Calu3 (cell line): ENCODE measurements around the gene TMEM161B. TPM values are rescaled to one million over a fixed set of nuclear protein-coding genes. Genes with fewer than 3 reads are reported as not detected.
"Not testable (repeated sequence)": the region's sequence is repeated elsewhere in the genome, so short reads cannot be mapped to it uniquely, and the experiment has no call there.

Experiments used
- BruUV-seq: library from RNA; stranded (reverse); fragments of 400-500 nt; replicated peaks from 2 replicates; lab custom pipeline; 2021; lab: Mats Ljungman, UMichigan
- CTCF ChIA-PET: fragments of 300-600 bp; sonication (Branson Sonifier 250); formaldehyde crosslinking; loops from one replicate; lab custom pipeline; 2022; ENCODE audit warnings: antibody characterized with exemption; lab: Charles Lee
- DNase-seq: peaks from one replicate; pipeline ENCODE4 v3.0.0; 2022
- H3K27ac Mint-ChIP-seq: one replicate; pipeline ENCODE4 v1.8.0; 2022; ENCODE audit warnings: mixed read lengths; ENCODE audit not compliant: unreplicated experiment
- H3K27me3 Mint-ChIP-seq: one replicate; pipeline ENCODE4 v1.8.0; 2022; ENCODE audit warnings: mixed read lengths; ENCODE audit not compliant: unreplicated experiment
- H3K36me3 Mint-ChIP-seq: one replicate; pipeline ENCODE4 v1.8.0; 2022; ENCODE audit warnings: mild to moderate bottlenecking, moderate library complexity, mixed read lengths; ENCODE audit not compliant: insufficient read depth, unreplicated experiment
- H3K4me1 Mint-ChIP-seq: one replicate; pipeline ENCODE4 v1.8.0; 2022; ENCODE audit warnings: mild to moderate bottlenecking, low read depth, mixed read lengths; ENCODE audit not compliant: unreplicated experiment
- H3K4me3 Mint-ChIP-seq: one replicate; pipeline ENCODE4 v1.8.0; 2022; ENCODE audit warnings: mild to moderate bottlenecking, low read depth, moderate library complexity, mixed read lengths; ENCODE audit not compliant: unreplicated experiment
- H3K9me3 Mint-ChIP-seq: one replicate; pipeline ENCODE4 v1.8.0; 2022; ENCODE audit warnings: low read depth, mixed read lengths; ENCODE audit not compliant: unreplicated experiment
- intact Hi-C: fragments of 100-400 bp; cut with micrococcal nuclease; formaldehyde crosslinking; loops from one replicate; pipeline ENCODE4 v1.10.0; 2022; ENCODE audit not compliant: unreplicated experiment
- total RNA-seq: library from RNA; stranded (reverse); gene quantifications from 2 replicates; pipeline ENCODE4 v1.2.3, GENCODE V29; 2022
- TF ChIP-seq, protein P1 (sequence below): fragments of 200-600 bp; IDR thresholded peaks from one replicate; pipeline ENCODE4 v1.8.0; 2022; ENCODE audit warnings: antibody characterized with exemption; ENCODE audit not compliant: unreplicated experiment

The TMEM161B gene
- total RNA-seq, 1 experiment from 2014 or later, result 35.7 TPM

DNA sequence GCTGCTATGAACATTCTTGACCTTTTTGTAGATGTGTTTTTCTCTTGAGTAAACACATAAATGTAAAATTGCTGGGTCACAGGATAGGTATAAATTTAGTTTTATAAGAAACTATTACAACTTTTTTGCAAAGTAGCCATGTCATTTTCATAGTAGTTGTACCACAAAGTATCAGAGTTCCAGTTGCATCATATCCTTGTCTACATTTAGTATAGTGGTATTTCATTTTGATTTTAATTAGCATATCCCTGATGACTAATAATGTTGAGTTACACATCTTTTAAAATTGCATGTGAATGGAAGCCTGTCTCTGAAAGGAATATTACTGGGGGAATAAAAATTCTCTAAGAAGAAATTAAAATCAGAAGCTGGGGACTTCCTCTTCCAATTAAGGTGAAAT, 85.4 kb downstream of the TMEM161B start:
- no peak overlapping the region for H3K4me3 Mint-ChIP-seq
- intact Hi-C loops, result no loop called here
- peaks cover 5% of the 10 kb centered on the region for H3K9me3 Mint-ChIP-seq
- BruUV-seq, result no TSS peak
- no peaks in the 10 kb centered on the region for H3K4me1 Mint-ChIP-seq
- CTCF ChIA-PET, result no interaction called here
- peaks cover 3% of the 10 kb centered on the region for H3K36me3 Mint-ChIP-seq
- TF ChIP-seq, protein P1, sequence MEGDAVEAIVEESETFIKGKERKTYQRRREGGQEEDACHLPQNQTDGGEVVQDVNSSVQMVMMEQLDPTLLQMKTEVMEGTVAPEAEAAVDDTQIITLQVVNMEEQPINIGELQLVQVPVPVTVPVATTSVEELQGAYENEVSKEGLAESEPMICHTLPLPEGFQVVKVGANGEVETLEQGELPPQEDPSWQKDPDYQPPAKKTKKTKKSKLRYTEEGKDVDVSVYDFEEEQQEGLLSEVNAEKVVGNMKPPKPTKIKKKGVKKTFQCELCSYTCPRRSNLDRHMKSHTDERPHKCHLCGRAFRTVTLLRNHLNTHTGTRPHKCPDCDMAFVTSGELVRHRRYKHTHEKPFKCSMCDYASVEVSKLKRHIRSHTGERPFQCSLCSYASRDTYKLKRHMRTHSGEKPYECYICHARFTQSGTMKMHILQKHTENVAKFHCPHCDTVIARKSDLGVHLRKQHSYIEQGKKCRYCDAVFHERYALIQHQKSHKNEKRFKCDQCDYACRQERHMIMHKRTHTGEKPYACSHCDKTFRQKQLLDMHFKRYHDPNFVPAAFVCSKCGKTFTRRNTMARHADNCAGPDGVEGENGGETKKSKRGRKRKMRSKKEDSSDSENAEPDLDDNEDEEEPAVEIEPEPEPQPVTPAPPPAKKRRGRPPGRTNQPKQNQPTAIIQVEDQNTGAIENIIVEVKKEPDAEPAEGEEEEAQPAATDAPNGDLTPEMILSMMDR, result no peak
- H3K27ac Mint-ChIP-seq, result no peak overlapping the region
- no peaks in the 10 kb centered on the region for H3K27me3 Mint-ChIP-seq
- no peak for DNase-seq

DNA sequence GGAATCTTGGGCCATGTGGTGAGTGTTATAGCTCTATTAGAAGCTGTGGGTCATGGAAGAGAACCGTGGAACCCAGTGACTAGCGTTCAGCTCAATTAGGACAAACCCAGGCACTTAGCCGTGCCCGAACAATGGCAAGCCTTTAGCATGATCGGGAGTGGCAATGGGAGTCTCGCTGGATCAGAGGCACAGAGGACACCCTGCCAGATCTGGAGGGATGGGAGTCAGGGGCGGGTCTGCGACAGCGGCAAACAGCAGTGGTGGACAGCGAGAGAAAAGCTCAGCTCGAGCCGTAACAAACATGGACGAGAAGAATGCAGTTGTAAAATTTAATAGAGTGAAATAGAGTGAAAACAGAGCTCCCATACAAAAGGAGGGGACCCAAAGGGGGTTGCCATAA, 91.2 kb downstream of the TMEM161B start:
- H3K4me3 Mint-ChIP-seq, intact Hi-C loops, H3K4me1 Mint-ChIP-seq, H3K27ac Mint-ChIP-seq, H3K27me3 Mint-ChIP-seq, BruUV-seq, DNase-seq, H3K9me3 Mint-ChIP-seq, H3K36me3 Mint-ChIP-seq: not testable (repeated sequence)
- CTCF ChIA-PET, result interaction anchor here (0.9 kb wide), 1 partner anchor 14 kb away, joined by 3 read pairs; no protein-coding TSS in a partner anchor

DNA sequence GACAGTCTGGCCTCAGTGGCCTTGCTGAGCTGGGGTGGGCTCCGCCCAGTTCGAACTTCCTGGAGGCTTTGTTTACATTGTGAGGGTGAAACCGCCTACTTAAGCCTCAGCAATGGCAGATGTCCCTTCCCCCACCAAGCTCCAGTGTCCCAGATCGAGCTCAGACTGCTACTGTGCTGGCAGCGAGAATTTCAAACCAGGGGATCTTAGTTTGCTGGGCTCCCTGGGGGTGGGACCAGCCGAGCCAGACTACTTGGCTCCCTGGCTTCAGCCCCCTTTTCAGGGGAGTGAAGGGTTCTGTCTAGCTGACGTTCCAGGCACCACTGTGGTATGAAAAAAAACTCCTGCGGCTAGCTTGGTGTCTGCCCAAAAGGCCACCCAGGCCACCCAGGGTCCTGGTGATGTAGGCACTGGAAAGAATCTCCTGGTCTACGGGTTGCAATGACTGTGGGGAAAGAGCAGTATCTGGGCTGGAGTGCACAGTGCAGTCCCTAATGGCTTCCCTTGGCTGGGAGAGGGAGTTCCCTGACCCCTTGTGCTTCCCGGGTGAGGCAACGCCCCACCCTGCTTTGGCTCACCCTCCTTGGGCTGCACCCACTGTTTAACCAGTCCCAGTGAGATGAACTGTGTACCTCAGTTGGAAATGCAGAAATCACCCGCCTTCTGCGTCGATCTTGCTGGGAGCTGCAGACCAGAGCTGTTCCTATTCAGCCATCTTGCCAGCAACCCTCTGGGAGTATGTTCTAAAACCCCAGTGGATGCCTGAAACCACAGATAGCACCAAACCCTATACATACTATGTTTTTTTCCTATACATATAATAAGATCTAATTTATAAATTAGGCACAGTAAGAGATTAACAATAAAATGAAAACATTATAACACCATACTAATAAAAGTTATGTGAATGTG, 95.5 kb downstream of the TMEM161B start:
- H3K4me1 Mint-ChIP-seq, result peaks cover 15% of the 10 kb centered on the region
- intact Hi-C loops, result loop anchor here (1.0 kb wide), 1 partner anchor 46 kb away; no protein-coding TSS in a partner anchor
- H3K27ac Mint-ChIP-seq, result no peak overlapping the region
- no TSS peak for BruUV-seq
- no peaks in the 10 kb centered on the region for H3K36me3 Mint-ChIP-seq
- CTCF ChIA-PET, result interaction anchor here (0.8 to 1.1 kb wide), 2 partner anchors 8 to 72 kb away, joined by 3 read pairs; no protein-coding TSS in a partner anchor
- DNase-seq, result peak; percentile 45
- H3K9me3 Mint-ChIP-seq, result peaks cover 15% of the 10 kb centered on the region
- H3K4me3 Mint-ChIP-seq, result no peak overlapping the region
- TF ChIP-seq, protein P1, result no peak
- H3K27me3 Mint-ChIP-seq, result no peaks in the 10 kb centered on the region

DNA sequence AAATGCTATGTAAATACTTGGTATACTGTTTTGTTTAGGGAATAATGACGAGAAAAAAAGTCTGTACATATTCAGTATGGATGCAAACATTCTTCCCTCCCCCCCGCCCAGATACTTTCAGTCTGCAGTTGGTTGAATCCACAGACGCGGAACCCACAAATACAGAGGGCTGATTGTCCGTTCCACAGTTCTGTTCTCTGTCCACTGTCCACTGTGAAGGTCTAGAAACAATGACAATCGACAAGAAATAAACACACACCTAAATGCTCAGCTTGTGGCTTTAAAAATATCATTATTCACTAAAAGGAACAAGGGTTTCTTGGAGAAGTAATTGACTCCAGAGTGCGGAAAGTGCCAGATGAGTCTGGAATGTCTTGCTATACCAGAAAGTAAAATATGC, 109.1 kb downstream of the TMEM161B start:
- no peaks in the 10 kb centered on the region for H3K9me3 Mint-ChIP-seq
- H3K27me3 Mint-ChIP-seq, result no peaks in the 10 kb centered on the region
- TF ChIP-seq, protein P1, result no peak
- H3K27ac Mint-ChIP-seq, result no peak overlapping the region
- CTCF ChIA-PET, result no interaction called here
- no peaks in the 10 kb centered on the region for H3K36me3 Mint-ChIP-seq
- BruUV-seq, result no TSS peak
- intact Hi-C loops, result no loop called here
- no peak for DNase-seq
- H3K4me1 Mint-ChIP-seq, result no peaks in the 10 kb centered on the region
- no peak overlapping the region for H3K4me3 Mint-ChIP-seq

DNA sequence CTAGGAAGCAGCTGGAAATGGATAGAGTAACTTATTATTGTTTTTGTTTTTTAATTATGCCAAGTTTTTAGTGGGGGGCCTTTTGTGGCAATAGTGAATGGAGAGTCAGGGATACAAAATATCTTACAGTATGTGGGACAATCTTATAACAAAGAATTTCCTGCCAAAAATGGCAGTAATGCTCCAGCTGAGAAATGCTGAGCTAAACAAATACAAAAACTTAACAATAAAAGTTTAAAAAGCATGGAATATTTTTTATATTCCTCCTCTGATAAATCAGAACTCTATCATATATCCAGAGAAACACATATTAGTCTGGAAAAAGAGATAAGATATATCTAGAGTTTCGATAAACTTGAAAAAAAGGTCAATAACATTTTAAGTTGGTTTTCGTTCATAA, 110.6 kb downstream of the TMEM161B start:
- Mint-ChIP-seq H3K27ac (no peak overlapping the region), H3K4me3 (no peak overlapping the region), H3K27me3 (no peaks in the 10 kb centered on the region), H3K9me3 (peaks cover 3% of the 10 kb centered on the region), H3K4me1 (no peaks in the 10 kb centered on the region), H3K36me3 (no peaks in the 10 kb centered on the region)
- BruUV-seq, result no TSS peak
- DNase-seq, result no peak
- CTCF ChIA-PET, result no interaction called here
- TF ChIP-seq, protein P1, result no peak
- intact Hi-C loops, result no loop called here
